T follicular helper cell (primary cell): ENCODE measurements around the gene RBM24.

Experiments
- DNase-seq: peaks from one replicate; pipeline ENCODE4 v3.0.0-alpha.2; 2020; ENCODE audit warnings: low read depth

Gene RBM24

GRCh38 chr6:17341891-17342290 is 60.7 kb downstream of the RBM24 start:
- no peak for DNase-seq

- no peak for DNase-seq
These were observed 62.1 kb downstream of the RBM24 start for GRCh38 chr6:17343215-17343614.
